PC-3 (cell line): ENCODE results near the gene MPHOSPH9.

Experiments used
- CTCF ChIP-seq: fragments of 300-600 bp; sonication (generic); conservative IDR thresholded peaks from 2 replicates; pipeline ENCODE4 v1.5.1; 2017; ENCODE audit warnings: antibody characterized with exemption, low read depth, mild to moderate bottlenecking, low read length
- EZH2 ChIP-seq: fragments of 300-600 bp; sonication (generic); IDR thresholded peaks from one replicate; pipeline ENCODE4 v1.6.1; 2017; ENCODE audit warnings: antibody characterized with exemption, mild to moderate bottlenecking, low read length; ENCODE audit not compliant: unreplicated experiment

- TF ChIP-seq CTCF (no peak), EZH2 (no peak)
Observed at GRCh38 chr12:123229051-123229450, 3.9 kb downstream of the MPHOSPH9 start.
